ES-I3 (cell line): ENCODE measurements around the gene SOST.

ENCODE experiments used
- H3K36me3 ChIP-seq: 2 replicates; pipeline ENCODE4 v1.6.1; 2013; ENCODE audit warnings: mild to moderate bottlenecking, low read length, control low read depth, moderate library complexity; ENCODE audit not compliant: insufficient read depth
- H3K4me1 ChIP-seq: 2 replicates; pipeline ENCODE4 v1.6.1; 2013; ENCODE audit warnings: mild to moderate bottlenecking, control low read depth, low read length; ENCODE audit not compliant: insufficient read depth
- H3K9ac ChIP-seq: 2 replicates; pipeline ENCODE4 v1.6.1; 2013; ENCODE audit warnings: low read depth, mild to moderate bottlenecking, low read length, moderate library complexity
- H3K9me3 ChIP-seq: 2 replicates; pipeline ENCODE4 v1.6.1; 2013; ENCODE audit warnings: mild to moderate bottlenecking, low read length, moderate library complexity; ENCODE audit not compliant: control insufficient read depth, insufficient read depth

Gene SOST

GRCh38 chr17:43741636-43742035 is 17.0 kb downstream of the SOST start:
- 0 out of 2 replicates have a peak, but pooled peaks cover 4% of the 10 kb centered on the region for H3K9me3 ChIP-seq
- no peak overlapping the region for H3K9ac ChIP-seq
- no peaks in the 10 kb centered on the region for H3K36me3 ChIP-seq
- peaks cover 30% of the 10 kb centered on the region for H3K4me1 ChIP-seq

- Histone ChIP-seq H3K36me3 (no peaks in the 10 kb centered on the region), H3K9me3 (0 out of 2 replicates have a peak, but pooled peaks cover 4% of the 10 kb centered on the region), H3K9ac (no peak overlapping the region), H3K4me1 (peaks cover 29% of the 10 kb centered on the region)
These were observed 18.1 kb downstream of the SOST start for GRCh38 chr17:43740541-43740940.

GRCh38 chr17:43737722-43738121 is 20.9 kb downstream of the SOST start:
- Histone ChIP-seq H3K9ac (no peak overlapping the region), H3K36me3 (no peaks in the 10 kb centered on the region), H3K9me3 (peaks cover 20% of the 10 kb centered on the region), H3K4me1 (peaks cover 21% of the 10 kb centered on the region)

- peaks cover 26% of the 10 kb centered on the region for H3K4me1 ChIP-seq
- no peaks in the 10 kb centered on the region for H3K36me3 ChIP-seq
- peaks cover 16% of the 10 kb centered on the region for H3K9me3 ChIP-seq
- no peak overlapping the region for H3K9ac ChIP-seq
These were observed 22.2 kb downstream of the SOST start for GRCh38 chr17:43736389-43736788.

GRCh38 chr17:43734376-43734775 is 24.2 kb downstream of the SOST start:
- no peak overlapping the region for H3K9ac ChIP-seq
- no peaks in the 10 kb centered on the region for H3K36me3 ChIP-seq
- peaks cover 22% of the 10 kb centered on the region for H3K9me3 ChIP-seq
- H3K4me1 ChIP-seq, result peaks cover 26% of the 10 kb centered on the region

DNA sequence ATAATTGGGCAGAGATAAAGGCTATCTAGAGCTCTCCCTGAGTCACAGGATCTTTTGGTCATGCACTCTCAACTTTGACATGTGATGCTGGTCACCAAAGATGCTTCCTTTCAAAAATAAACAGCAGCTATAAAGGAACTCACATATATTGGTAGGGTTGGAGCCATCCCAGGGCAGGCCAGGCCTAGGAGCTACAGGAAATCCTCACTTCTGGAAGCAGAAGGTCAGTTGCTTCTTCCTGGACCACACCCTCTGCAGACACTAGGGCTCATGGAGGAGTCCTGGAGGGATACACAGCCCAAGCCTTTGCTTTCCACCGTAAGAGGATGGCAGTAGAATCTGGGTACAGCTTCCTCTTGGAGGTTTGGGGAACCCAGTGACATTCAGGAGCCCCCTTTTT is 24.6 kb downstream of the SOST start:
- peaks cover 26% of the 10 kb centered on the region for H3K4me1 ChIP-seq
- H3K36me3 ChIP-seq, result no peaks in the 10 kb centered on the region
- H3K9me3 ChIP-seq, result peaks cover 22% of the 10 kb centered on the region
- no peak overlapping the region for H3K9ac ChIP-seq

DNA sequence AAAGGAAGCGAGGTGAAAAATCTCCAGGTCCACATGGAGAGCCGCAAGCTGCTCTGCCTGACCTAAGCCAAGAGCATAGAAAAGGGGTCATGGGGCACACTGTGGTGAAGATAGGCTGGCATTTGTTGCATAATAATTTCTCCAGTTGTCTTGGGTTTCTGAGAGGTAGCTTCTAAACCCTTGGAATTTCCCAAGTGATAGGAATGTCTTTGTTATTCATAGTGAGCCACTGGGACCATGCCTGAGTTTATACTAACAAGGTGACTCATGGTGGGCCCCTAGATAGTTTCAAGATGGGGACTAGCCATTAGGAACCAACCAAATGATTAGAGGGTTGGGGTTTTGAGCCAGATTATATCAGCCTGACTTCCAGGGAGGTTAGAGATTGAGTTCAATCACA is 25.6 kb downstream of the SOST start:
- H3K9me3 ChIP-seq, result peaks cover 22% of the 10 kb centered on the region
- no peak overlapping the region for H3K9ac ChIP-seq
- H3K4me1 ChIP-seq, result peaks cover 26% of the 10 kb centered on the region
- no peaks in the 10 kb centered on the region for H3K36me3 ChIP-seq

GRCh38 chr17:43728081-43728480 is 30.5 kb downstream of the SOST start:
- Histone ChIP-seq H3K36me3 (no peaks in the 10 kb centered on the region), H3K9me3 (peaks cover 7% of the 10 kb centered on the region), H3K9ac (no peak overlapping the region), H3K4me1 (peaks cover 9% of the 10 kb centered on the region; the same call in 1 of the 2 replicates)

DNA sequence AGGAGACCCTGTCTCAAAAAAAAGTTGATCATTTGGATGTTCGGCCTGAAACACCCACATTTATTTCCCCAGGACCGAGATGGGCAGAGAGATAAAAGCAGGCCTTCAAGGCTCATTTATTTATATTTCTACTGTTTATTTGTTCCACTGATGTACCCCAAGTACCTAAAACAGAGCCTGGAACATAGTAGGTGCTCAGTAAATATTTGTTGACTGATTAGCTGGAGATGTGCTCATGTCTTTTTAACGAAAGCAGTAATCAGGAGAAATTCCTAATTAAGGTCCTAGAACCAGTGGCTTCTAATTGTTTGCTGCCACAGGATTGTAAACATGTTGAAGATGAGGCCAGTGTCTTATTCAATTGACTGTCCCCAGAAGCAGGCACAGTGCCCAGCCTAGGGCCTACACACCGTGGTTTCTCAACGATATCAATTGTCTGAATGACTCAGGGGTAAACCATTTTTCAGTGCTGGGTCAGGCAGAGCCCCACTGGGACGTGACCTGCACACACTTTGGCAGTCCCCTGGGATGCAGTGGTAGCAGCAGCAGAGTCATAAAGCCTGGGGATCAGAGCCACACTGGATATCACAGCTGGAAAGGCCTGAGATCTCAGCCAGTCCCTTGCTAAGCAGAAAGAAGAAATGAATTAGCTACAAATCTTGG is 34.8 kb downstream of the SOST start:
- Histone ChIP-seq H3K9ac (no peak overlapping the region), H3K9me3 (no peaks in the 10 kb centered on the region), H3K36me3 (no peaks in the 10 kb centered on the region), H3K4me1 (peaks cover 31% of the 10 kb centered on the region)

GRCh38 chr17:43722870-43723665 is 35.5 kb downstream of the SOST start:
- H3K36me3 ChIP-seq, result no peaks in the 10 kb centered on the region
- no peak overlapping the region for H3K9ac ChIP-seq
- H3K4me1 ChIP-seq, result peaks cover 38% of the 10 kb centered on the region
- H3K9me3 ChIP-seq, result no peaks in the 10 kb centered on the region

- no peaks in the 10 kb centered on the region for H3K36me3 ChIP-seq
- no peak overlapping the region for H3K9ac ChIP-seq
- peaks cover 42% of the 10 kb centered on the region for H3K4me1 ChIP-seq
- H3K9me3 ChIP-seq, result no peaks in the 10 kb centered on the region
These were observed 36.3 kb downstream of the SOST start for GRCh38 chr17:43722269-43722619.

- Histone ChIP-seq H3K9me3 (no peaks in the 10 kb centered on the region), H3K4me1 (peaks cover 46% of the 10 kb centered on the region), H3K36me3 (no peaks in the 10 kb centered on the region), H3K9ac (no peak overlapping the region; the same call in 1 of the 2 replicates)
These were observed 36.9 kb downstream of the SOST start for GRCh38 chr17:43721537-43722268.

DNA sequence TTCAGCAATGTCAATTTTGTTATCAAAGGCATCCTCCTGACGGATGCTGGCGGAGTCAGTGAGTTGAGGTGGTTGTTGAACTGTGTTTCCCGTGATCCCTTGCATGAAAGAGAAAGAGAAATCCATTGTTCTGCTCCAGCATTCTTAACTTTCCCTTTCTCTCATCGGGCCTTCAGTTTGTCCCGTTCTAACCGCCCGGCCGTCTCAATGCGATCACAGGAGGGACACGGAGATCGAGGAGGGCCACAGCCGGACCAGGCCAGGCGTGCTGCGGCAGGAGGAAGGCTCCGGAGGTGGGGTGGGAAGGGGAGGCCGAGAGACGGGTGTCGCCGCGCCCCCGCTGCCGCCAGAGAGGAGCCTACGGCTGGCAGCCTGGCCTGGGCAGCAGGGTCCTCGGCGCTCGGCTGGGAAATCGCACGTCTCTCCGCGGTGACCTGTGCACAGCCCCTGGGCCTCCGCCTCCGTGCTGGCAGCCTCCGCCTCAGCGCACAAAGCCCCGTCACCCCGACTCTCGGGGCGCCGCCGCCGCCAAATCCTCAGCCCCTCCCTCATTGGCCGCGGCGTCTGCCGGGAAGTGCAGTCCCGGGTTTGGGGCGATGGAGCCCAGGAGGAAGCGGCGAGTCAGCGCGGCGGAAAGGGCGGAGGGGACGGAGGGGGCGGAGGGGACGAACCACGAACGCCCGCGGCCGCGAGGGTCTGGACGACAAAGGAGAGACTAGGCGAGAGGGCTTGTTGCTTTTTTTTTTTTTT is 38.1 kb downstream of the SOST start:
- H3K4me1 ChIP-seq, result peaks cover 46% of the 10 kb centered on the region
- H3K9me3 ChIP-seq, result no peaks in the 10 kb centered on the region
- H3K9ac ChIP-seq, result peak overlapping the region; percentile 83
- no peaks in the 10 kb centered on the region for H3K36me3 ChIP-seq

DNA sequence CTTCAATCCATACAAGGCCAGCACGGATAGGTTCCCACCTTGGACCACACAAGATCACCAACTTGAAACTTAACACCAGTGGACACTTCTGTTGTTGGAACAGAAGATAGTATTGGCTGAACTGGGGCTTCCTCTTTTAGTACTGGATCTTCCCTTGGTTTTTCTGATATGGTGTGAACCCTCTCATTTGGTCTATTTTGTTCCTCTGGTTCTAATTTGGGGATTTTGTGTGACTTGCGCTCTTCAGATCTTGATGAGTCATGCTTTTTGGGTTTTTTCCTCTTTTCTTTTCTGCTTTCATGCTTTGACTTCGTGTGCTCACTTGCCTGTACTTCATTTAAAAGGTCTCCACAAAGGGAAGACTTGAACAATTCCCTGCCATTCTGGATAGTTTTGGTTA is 39.0 kb downstream of the SOST start:
- H3K9ac ChIP-seq, result no peak overlapping the region
- peaks cover 46% of the 10 kb centered on the region for H3K4me1 ChIP-seq
- H3K36me3 ChIP-seq, result no peaks in the 10 kb centered on the region
- H3K9me3 ChIP-seq, result no peaks in the 10 kb centered on the region
